D341Med (cell line): ENCODE results near the gene HINT2.
A peak's percentile ranks its signal among the peaks of the same experiment; 100 is the strongest.

ENCODE experiments used
- DNase-seq: peaks from one replicate; pipeline ENCODE4 v3.0.0; 2012; ENCODE audit warnings: low spot score

Gene HINT2

DNA sequence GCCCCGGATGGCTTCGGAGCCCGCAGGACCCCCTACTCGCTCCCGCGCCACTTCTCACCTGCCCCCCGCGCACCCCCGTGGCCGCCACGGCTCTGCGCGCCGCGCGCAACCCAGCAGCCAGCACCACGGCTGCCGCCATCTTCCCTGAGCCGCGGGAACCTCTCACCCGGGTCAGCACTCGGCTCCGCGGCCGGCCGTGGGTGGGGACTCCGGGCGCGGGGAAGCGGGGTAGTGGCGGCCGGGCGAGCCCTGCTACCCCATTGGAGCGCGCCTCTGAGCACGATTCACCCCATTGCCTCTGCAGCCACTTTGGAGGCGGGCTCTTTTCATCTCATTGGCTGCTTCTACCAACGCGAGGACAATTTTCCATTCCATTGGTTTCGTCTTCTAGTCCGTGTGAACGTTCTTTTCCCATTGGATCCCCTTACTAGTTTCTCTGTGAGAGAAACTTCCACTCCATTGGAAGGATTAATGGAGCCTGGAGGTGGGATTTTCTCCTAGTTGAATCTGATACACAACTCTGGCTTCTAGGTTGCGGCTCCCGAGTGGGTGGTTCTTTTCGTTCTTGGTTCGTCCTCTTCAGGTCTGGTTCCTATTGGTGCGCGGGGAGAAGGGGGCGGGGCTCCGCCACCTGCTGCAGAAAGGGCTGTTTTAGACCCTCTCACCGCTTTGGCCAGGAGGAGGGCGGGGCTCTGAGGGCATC is at the start of gene HINT2:
Gene HINT2 (minus strand): TSS at position 202 of the 703 bp plus-strand sequence. CDS start 63 bp downstream, at position 139.
- DNase-seq, result peak; percentile 97

DNA sequence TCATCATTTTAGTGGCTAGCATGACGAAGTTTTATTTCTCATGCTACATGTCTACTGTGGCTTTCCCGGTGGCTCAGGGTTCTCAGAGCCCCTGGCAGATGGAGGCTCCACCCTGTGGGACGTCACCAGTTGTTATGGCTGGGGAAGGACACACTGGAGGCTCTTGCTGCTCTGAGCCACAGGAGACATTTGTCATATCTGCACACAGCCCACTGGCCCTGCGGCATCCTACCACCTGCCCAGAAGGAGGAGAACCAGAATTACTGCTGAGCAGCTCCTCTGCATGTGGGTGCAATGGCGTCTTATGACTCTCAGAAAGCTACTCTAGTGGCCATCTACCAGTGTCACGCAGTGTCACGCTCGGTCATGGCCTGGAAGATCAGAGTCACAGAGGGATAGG is 48.7 kb upstream of the HINT2 start:
- no peak for DNase-seq

DNA sequence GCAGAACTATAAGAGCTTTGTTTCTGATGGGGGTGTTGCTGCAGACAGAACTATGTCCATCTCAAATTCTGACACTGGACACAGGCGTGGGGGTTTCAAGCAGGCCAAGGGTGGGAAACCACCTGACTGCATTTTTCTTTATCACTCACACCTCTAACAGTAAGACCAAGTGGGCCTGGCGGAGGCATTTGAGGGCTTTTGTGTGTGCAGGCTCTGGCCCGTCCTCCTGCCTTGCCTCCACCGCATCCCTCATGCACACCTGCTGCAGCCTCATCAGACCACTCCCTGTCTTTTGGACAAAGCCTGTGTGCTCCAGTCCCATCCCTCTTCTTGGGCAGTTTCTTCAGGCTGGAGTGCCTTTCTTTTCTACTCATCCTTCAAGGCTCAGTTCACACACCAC is 47.5 kb upstream of the HINT2 start:
- DNase-seq, result no peak

DNA sequence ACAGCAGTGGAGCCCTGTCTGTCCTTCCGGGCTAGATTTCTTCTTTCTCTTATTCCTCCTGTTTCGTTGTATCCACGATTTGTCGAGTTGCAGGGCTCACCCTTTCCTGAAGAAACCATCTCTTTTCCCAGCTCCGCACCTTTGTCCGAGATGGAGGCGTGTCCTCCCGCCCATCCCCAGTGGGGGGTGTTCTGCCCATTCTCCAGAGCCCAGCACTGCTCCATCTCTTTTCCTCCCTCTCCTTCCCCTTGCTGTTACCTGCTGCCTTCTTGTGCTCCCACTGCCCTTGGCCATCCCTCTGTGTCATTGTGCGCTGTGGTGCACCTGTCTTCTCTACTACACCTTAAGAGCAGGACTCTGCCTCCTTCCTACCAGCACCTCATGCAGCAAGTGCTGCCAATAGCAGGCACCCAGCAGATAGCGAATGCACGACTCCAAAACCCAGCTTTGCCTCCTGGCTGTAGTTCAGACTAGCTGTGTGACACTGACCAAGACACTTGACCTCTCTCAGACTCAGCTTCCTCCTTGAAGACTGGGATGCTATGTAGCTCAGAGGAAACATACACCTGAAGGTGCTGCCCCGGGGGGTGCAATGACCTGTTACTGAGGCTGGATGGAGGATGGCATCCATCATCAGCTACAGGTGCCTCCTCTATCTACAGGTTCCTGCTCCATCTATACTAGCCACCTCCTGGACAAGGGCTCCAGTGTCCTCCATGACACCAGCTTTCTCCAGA is 46.5 kb upstream of the HINT2 start:
- DNase-seq, result no peak

DNA sequence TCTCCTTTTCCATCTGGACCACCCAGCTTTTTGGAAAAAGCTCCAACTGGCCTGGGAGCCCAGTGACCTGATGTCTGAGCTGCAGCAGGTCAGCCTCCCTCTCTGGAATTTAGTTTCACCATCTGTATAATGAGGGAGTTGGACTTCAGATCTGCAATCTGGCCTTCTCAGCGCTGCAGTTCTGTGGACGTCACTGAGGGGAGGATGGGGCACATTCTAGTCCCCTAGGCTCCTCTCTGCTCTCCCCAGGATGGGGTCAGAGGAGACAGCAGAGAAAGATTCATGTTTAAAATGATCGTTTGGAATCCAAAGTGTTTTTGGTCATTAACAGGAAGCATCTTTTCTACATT is 45.1 kb upstream of the HINT2 start:
- DNase-seq, result no peak

DNA sequence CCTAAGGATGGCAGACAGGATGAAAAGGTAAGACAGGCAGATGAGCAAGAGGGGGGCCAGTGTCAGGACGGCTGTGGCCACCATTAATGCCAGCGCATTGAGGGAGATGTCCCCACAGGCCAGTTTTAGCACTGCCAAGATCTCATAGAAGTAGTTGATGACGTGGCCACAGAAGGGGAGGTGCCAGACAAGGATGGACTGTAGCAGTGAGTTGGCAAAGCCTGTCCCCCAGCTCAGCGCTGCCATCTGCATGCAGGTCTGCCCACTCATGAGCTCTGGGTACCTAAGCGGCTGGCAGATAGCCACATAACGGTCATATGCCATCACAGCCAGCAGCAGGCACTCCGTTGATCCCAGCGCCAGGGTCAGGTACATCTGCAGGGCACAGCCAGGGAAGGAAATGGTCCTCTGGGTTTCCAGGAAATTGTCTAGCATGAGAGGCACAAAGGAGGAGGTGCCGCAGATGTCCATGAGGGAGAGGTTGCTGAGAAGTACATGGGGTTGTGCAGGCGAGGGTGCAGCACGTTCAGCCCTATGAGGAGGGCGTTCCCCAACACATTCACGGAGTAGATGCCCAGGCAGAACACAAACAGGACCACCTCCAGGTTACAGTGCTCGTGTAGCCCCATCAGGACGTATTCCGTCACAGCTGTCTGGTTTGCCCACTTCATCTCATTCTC is 44.6 kb upstream of the HINT2 start:
- no peak for DNase-seq

DNA sequence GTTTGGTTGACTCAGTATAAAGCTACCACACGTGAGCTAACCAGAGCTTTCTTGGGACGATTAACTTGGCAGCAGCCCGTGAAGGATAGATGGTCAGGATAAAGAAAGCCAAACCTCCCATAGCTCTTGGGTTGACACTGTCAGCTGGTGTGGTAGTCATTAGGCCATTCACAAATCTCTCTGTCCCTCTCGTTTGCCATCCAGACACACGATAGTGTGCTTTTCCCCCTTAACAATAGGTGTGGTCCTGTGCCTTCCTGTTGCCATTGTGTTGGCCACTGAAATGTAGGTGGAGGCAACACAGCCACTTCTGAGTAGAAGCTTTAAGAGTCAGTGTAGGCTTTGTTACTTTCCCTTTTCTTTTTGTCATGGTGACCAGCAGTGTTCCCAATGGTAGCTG is 43.6 kb upstream of the HINT2 start:
- no peak for DNase-seq

DNA sequence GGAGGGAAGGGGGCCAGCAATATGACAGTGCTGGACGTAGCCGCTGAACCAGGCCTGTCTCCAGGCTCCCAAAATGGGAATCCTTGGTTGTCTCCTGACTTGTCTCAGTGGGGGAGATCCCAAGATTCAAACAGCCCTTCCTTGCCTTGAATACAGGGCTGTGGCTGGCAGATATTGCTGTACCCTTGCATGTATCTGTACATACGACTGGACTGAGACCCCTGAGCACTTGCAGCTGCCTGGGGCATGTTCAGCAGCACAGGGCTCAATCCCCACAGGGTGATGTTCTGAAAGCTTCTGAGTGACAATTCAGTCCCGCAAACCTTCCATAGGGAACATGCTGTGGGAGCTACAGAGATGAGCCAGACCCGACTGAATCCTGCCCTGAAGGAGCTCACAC is 42.0 kb upstream of the HINT2 start:
- no peak for DNase-seq

DNA sequence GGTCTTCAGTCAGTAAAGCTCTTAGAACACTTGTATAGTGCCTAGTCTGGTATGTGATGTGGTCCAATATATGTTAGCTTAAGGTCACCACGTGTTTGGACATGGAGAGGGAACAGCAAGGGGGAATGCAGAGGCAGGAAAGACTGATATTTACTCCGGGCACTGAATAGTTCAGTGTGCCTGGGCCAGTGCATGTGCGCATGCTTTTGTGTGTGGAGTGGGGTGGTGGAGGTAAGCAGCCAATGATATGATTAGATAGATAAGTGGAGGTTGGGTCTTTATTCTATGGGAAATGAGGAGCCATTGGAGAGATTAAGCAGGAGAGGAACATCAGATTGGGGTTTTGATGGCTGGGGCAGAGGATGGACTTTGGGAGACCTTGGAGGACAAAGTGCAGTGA is 41.4 kb upstream of the HINT2 start:
- DNase-seq, result no peak

DNA sequence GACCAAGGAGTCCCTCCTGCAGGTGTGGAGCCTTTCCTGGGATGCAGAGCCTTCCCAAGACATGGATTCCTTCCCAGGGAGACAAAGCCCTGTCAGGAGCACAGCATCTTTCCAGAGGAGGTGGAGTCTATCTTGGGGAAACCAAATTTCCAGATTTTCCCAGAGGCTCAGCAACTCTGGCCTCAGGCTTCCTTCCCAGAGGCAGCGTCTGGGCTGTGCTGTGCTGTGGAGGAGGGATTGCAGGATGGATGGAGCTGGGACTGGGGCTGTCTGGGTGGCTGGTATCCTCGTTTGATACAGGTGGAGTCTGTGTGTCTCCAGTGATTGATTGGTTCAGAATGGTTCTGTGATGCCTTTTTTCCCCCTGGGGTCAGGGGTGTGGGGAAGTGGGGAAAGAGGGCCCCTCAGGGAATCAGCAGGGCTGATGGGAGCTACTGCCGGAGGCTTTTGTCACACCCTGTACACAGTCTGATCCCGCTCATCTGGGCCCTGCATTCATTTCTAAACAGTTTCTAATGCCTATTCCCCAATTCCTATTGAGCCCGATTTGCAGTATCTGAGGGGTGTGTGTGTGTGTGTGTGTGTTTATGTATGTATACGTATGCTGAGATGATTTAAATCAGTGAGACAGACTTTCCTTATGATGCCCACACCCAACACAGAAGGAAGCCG is 39.4 kb upstream of the HINT2 start:
- DNase-seq, result no peak

DNA sequence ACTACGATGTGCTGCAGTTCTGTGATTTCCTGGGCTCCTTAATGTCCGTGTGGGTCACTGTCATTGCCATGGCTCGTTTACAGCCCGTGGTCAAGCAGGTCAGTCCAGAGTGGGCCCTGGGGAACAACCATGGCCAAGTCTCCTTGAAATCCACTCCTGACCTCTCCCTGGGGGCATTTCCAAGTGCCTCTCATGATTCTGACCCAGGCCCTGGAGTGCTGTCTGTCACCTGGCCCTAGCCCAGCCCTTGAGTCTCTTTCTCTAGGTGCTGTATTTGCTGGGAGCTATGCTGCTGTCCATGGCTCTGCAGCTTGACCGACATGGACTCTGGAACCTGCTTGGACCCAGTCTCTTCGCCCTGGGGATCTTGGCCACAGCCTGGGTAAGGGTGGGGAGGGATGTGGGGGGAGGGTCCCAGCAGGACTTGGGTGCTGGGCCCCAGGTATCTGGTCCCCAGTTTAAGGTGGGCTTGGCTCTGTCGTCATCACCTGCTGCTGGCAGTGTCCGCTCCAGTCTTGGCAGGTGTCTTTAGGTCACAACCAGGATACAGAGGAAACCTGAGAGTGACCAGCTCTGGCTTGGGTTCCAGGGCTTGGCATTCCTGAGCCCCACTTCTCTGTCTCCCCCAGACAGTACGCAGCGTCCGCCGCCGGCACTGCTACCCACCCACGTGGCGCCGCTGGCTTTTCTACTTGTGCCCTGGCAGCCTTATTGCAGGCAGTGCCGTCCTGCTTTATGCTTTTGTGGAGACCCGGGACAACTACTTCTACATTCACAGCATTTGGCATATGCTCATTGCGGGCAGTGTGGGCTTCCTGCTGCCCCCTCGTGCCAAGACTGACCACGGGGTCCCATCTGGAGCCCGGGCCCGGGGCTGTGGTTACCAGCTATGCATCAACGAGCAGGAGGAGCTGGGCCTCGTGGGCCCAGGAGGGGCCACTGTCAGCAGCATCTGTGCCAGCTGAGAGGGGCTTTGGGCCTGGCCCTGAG is 38.3 kb upstream of the HINT2 start:
- DNase-seq, result no peak

DNA sequence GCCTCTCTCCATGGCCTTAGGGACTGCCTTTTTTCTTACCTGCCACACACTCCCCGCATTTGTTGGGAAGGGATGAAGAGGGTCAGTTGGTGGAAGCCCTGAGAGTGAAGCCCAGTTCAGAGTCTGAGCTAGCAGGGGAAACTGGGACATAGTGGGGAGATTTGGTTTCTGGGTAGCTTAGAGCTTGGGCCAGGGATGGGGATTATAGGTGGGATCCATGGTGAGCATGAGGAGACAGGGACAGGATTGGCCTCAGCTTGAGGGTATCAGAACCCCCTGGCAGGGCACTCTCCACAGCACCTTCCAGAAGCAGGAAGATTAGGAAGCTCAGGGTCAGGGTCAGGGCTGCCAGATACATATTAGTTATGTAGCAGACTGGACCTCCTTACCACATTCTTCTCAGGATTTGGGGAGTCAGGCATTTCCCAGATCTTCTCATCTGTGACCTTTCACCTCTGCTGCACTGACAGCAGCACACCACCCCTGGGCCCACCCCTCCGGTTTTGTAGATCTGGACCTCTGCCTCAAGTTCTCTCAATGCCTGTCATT is 37.5 kb upstream of the HINT2 start:
- DNase-seq, result no peak

DNA sequence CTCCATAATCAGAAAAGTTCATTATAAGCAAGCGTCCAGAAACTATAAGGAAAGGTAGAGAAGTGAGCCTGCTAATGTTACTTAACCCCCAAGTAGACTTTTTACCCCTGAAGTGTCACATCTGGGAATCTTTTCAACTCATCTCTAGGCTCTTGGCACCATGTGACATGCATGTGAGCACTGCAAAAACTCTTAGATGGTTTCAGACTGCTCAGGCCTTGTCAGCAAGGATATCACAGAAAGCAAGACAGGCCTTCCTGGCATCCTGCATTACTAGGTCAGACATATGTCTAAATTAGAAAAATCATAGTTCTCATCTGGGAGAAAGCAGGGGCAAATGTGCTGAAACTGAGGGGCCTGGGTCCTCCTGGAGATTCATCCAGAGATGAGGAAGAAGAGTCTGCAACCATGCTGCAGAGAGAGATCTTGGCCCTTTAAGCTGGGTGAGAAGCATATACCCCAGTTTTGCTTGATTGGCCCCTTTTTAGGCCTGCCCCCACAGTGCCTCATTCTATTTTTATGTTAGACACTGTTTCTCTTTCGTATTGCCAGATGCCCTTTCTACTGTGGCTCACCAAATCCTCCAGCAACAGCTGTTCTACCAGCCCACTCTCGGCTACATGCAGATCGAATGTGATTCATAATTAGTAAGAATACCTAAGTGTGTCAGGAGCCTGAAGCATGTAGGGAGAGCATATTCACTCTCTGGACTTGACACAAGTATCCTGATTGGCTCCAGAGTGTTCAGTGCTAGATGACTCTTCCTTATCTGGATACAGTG is 33.1 kb upstream of the HINT2 start:
- DNase-seq, result no peak

DNA sequence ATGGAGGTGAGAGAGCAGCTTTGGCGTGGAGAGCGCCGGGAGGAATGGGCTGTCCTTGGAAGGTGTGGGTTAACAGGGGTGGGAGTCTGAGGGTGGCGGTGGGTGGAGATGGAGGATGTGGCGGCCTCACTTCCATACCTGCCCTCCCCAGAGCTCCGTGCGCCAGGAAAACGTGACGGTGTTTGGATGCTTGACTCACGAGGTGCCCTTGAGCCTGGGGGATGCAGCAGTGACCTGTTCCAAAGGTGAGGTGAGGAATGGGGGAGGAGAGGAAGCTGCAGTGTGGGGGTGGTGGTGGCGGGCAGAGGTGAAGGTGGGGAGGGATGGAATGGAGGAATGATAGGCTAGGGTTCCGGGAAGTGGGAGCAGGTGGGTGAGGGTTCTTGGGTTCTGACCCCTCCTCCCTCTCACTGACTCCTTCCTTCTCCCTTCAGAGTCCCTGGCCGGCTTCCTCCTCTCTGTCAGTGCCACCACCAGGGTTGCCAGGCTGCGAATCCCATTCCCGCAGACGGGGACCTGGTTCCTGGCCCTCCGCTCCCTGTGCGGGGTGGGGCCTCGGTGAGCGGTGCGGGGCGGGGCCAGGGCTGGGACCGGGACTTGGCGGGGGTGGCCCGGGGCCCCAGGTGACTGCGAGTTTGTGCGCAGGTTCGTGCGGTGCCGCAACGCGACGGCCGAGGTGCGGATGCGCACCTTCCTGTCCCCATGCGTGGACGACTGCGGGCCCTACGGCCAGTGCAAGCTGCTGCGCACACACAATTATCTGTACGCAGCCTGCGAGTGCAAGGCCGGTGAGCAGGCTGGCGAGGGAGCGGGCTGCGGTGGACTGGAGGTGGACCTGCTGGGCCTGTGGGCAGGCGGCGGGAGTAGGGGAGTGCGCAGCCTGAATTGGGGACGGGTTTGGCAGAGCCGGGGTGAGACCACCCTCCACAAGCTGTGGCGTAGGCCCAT is 31.3 kb upstream of the HINT2 start:
- no peak for DNase-seq

DNA sequence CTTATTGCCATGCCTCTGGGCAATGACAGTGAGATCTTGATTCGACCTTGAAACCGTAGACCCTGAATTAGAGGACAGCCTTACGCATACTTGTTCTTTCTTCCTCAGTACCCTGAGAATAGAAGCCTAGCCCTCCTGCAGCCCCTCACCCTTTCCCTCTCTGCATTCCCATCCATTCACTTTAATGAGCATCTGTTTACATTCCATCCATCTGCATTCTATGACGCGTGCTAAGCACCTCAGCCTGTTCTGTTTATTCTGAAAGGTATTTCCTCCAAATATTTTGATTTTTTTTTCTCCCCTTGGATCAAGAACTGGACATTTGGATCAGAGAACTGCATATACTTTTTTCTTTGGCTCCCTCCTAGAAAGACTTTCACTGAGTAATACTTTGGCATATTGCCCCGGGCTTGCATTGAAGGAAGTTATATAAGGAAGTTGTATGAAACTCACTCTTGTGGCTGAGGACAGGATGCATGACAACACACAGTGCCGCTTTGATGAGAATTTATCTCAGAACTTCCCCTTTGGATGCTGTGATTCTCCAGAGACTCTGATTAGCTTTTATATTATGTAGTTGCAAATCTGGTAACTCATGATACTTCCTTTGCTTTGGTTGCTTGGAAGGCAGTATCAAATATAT is 29.9 kb upstream of the HINT2 start:
- DNase-seq, result no peak

DNA sequence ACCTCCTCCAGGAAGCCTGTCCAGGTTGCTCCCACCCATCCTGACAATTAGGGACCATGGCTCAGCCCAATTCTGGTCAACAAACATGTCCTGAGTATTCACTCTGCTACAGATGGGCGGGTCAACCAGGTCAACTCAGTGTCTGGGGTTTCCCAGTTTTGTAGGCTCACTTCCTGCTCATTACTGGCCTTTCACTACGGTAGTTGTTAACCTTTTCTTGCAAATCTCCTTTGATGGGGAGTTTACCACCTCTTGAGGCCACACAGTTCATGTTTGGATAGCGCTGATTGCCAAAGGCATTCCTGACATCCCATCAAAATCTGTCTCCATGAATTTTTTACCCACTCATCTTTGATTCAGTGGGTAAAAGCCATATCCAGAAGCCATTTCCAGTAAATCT is 28.0 kb upstream of the HINT2 start:
- no peak for DNase-seq

DNA sequence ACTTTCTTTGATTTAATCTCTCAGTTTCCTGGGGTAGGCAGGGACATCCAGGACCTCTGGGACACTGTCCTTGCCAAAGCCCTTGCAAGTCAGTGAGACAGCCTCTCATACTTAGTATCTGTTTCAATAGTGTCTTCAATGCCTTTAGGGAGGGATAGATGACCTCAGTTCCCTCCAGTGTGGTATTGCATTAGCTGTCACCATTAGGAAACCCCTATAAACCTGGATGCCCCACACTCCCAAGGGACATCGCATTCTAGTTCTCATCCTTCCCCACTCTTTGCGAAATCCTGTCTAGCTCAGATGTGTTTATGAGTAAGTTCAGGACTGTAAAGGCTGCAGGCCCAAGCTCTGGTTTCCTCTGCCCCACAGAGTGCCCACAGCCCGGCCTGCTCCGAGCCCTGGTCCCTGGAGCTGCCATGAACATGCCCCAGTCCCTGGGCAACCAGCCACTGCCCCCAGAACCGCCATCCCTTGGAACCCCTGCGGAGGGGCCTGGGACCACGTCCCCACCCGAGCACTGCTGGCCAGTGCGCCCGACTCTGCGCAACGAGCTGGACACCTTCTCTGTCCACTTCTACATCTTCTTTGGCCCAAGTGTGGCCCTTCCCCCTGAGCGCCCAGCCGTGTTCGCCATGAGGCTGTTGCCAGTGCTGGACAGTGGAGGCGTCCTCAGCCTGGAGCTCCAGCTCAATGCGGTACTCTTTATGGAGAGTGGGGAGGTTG is 27.3 kb upstream of the HINT2 start:
- DNase-seq, result no peak

DNA sequence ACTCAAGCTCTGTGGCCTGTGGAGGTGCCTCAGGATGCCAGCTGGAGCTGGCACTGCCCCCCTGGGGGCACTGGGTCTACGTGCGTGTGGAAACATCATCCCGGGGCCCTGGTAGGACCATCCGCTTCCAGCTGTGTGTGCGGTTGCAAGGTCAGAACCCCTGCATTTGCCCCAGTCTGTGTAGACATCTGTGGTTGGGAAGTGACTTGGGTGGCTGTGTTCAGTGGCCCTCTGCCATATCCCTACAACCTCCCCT is 26.7 kb upstream of the HINT2 start:
- DNase-seq, result no peak
